Fibroblast of skin of left biceps (primary cell): ENCODE measurements around the gene GABARAPL1.
A peak's percentile ranks its signal among the peaks of the same experiment; 100 is the strongest.
"Not testable (repeated sequence)": the region's sequence is repeated elsewhere in the genome, so short reads cannot be mapped to it uniquely, and the experiment has no call there.

Experiments used
- DNase-seq, 2 experiments: peaks; one replicate each; pipeline ENCODE4 v3.0.0-alpha.2; 2013; ENCODE audit warnings: low read depth in 2 of 2

Gene GABARAPL1

GRCh38 chr12:10212739-10213131, at the start of gene GABARAPL1:
Gene GABARAPL1 (plus strand): TSS chr12:10212877. CDS start chr12:10213130, 253 bp downstream.
- DNase-seq: peak; percentile 47 to 62

GRCh38 chr12:10163084-10163483, 49.6 kb upstream of the GABARAPL1 start:
- DNase-seq: no peak

GRCh38 chr12:10165421-10165820, 47.3 kb upstream of the GABARAPL1 start:
- no peak for DNase-seq

- DNase-seq: no peak
Observed at GRCh38 chr12:10167599-10167998, 45.1 kb upstream of the GABARAPL1 start.

- DNase-seq: peak in 1 of 2 experiments; percentile 36
Observed at GRCh38 chr12:10169104-10169503, 43.6 kb upstream of the GABARAPL1 start.

GRCh38 chr12:10170216-10170615, 42.5 kb upstream of the GABARAPL1 start:
- DNase-seq: no peak

GRCh38 chr12:10171973-10172728, 40.5 kb upstream of the GABARAPL1 start, which contains the start of gene OLR1:
Gene OLR1 (minus strand): TSS chr12:10172132. CDS start chr12:10172077, 55 bp downstream.
- DNase-seq: no peak

GRCh38 chr12:10174986-10175614, 37.6 kb upstream of the GABARAPL1 start:
- DNase-seq: no peak

- DNase-seq: no peak
Observed at GRCh38 chr12:10175846-10176636, 36.6 kb upstream of the GABARAPL1 start.

- DNase-seq: no peak
Observed at GRCh38 chr12:10178821-10179220, 33.9 kb upstream of the GABARAPL1 start, which contains the start of gene TMEM52B. Gene TMEM52B (plus strand): TSS chr12:10179032. CDS start chr12:10179575, 543 bp downstream.

GRCh38 chr12:10179776-10180181, 32.9 kb upstream of the GABARAPL1 start:
- no peak for DNase-seq

GRCh38 chr12:10182354-10183049, 30.2 kb upstream of the GABARAPL1 start:
- DNase-seq: peak; percentile 50 to 53

- DNase-seq: peak; percentile 64 to 67
Observed at GRCh38 chr12:10184261-10184843, 28.3 kb upstream of the GABARAPL1 start.

- DNase-seq: no peak
Observed at GRCh38 chr12:10186299-10186698, 26.4 kb upstream of the GABARAPL1 start.

- DNase-seq: not testable (repeated sequence)
Observed at GRCh38 chr12:10186958-10187357, 25.7 kb upstream of the GABARAPL1 start.

- no peak for DNase-seq
Observed at GRCh38 chr12:10189653-10190052, 23.0 kb upstream of the GABARAPL1 start.

- DNase-seq: no peak
Observed at GRCh38 chr12:10190558-10191388, 21.9 kb upstream of the GABARAPL1 start.

- DNase-seq: peak; percentile 69 to 74
Observed at GRCh38 chr12:10191865-10192264, 20.8 kb upstream of the GABARAPL1 start.

GRCh38 chr12:10194160-10194670, 18.5 kb upstream of the GABARAPL1 start:
- no peak for DNase-seq

GRCh38 chr12:10196210-10196609, 16.5 kb upstream of the GABARAPL1 start:
- DNase-seq: no peak
